Raji (cell line): ENCODE results near the gene CABCOCO1.

Experiments used
- POLR2A ChIP-seq: IDR thresholded peaks from 2 replicates; pipeline ENCODE4 v1.6.1; 2011; ENCODE audit warnings: low read depth, low read length, control low read depth; ENCODE audit not compliant: insufficient read depth

The CABCOCO1 gene, protein sequence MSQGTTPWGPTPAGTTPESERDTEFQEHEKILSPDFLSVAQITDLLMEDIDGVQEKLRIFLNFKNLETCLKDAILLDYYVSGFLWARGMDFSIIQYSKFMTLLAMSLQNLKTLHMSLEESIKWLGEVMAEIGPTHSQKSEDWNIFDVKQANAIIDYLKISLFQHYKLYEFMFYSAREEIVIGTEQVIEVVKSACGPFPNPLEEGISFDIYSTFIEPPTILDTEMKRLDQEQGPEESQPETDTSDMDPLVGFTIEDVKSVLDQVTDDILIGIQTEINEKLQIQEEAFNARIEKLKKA

DNA sequence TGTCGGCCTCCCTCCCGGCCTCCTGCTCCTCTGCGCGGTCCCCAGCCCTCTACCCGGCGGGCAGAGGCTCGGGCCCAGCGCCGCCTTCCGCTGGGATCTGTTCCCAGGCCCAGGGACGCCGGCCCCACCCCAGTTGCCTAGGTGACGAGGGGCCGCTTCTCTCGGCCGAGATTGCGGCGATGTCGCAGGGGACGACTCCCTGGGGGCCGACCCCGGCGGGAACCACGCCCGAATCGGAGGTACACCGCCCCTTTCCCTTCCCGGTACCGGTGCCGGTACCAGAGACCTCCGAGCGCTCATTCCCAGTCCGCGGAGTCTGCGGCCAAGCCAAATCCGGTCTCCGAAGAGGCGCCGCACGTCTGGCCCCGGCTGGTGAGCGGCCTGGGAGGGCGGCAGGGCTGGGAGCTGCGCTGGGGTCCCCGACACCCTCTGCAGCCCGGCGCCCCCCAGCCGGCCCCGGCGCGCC lies at the start of gene CABCOCO1:
CABCOCO1 (plus strand) TSS at position 136 of the 466 bp plus-strand sequence; CDS start at position 180, 44 bp downstream.
- TF ChIP-seq POLR2A: no peak

DNA sequence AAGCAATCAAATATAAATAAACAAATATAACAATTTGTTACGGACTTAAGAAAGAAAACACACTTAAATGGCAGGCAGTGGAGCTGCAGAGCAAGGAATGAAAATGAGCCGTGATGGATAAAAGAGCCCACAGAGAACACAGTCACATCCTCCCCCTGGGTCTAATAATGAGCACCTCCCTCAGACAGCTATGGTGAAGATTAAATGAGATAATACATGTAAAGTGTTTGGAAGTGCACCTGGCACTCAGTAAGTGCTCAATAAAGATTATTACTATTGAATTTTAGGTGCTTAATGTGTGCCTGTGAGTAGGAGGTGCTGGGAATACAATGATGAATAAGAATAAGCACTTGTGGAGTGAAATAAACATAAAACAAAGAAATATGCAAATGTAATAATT lies 49.1 kb upstream of the CABCOCO1 start:
- TF ChIP-seq POLR2A: no peak

DNA sequence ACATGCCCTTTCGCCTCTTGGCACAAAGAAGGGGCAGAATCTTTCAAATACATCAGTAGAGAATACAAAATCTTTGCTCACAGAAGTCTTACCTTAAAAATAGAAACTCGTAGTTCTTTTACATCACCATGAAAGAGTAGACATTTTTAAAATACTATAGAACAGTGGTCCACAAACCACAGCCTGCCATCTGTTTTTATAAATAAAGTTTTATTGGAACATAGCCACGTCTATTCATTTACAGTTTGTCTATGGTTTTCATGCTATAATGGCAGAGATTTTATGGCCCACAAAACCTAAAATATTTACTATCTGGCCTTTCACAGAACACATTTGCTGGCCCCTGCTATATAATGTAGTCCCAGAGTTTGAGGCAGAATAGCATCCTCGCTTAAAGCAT lies 46.1 kb upstream of the CABCOCO1 start:
- TF ChIP-seq POLR2A: no peak

DNA sequence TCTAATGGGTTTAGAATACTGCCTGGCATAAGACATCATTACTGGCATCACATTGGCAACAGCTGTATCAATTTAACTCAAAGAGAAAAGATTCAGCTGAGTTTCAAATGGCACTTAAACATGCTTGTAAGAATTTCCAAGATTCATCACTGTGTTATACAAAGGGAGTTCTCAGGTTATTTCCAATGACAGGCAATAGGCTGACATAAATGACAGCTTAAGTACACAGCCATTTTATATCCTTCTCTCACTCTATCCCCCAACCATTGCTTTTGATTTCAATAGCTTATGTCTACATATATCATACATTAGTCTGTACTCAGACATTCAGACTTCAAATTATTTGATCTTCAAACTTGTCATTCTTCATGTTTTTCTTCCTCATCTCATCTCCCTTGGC lies 45.5 kb upstream of the CABCOCO1 start:
- no peak for TF ChIP-seq POLR2A

DNA sequence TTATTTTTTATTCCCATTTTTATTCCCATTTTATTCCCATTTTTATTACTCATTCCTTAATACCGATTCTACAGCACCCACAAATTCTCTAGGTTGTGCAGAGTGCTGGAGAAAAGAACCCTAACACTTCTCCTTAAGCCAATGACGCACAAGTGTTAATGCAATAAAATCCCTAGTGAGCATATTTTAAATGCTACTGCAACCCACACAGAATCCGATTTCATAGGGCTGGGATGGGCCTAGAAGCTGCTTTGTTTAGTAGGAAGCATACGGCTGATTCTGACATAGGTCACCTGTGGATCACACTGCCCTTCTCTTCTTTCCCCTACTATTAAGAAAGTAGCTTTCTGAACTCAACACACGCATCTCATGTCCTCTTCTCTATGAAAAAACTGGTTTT lies 45.1 kb upstream of the CABCOCO1 start:
- TF ChIP-seq POLR2A: no peak

DNA sequence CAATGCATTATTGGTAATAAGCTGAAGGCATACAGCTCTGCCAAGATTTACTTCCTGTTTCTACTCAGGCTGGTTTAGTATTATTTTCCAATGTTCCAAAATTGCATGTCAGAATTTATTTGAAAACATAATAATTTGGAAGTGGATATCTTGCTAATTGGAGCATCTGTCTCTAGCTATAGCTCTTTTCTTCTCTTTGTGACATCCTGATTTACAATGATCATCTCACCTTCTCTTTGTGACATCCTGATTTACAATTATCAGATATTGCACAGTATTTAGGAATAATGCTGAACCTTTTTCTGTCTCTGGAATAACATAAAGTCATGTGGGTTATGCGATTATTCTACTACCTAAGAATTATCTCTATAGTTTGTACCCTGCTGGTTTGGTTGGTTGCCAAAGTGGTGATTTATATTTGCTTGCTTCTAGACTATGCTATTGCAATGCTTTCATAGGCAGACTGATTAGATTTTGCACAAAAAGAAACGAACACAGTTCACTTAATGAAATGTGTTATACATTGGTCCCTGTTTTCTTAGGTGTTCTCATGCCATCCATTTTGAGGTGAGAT lies 44.3 kb upstream of the CABCOCO1 start:
- TF ChIP-seq POLR2A: no peak

DNA sequence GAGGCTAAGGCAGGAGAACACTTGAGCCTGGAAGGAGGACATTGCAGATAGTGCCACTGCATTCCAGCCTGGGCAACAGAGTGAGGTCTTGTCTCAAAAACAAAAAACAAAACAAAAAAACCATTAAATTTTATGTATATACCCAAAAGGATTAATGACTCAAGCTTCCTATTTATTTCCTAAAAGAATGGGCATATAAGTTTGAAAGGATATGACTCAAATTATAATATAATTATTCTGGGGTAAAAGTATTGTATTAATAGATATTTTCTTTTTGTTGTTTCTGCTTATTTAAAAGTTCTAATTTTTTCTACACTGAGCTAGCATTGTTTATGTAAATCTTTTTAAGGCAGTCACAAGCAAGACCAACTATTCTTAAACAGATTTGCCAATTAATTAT lies 42.2 kb upstream of the CABCOCO1 start:
- no peak for TF ChIP-seq POLR2A

DNA sequence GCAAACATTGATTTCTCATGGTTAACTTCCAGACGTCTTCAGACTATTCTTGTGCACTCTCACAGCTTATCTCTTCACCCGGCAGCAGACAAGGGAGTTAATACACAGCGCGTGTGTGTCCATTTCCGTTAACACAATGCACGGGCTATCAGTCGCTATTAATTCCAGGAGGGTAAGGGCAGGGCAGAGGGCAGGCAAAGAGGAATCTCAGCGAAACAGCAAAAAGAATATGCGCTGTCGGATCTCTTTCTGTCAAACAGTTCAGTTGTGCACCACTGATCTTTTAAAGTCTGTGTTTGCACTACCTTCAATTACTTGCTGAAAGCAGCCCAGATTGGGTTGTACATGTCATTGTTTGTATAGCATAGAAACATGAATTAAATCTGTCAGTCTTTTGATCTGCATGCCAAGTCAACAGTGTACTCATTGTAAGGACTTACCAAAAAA lies 41.1 kb upstream of the CABCOCO1 start:
- TF ChIP-seq POLR2A: no peak

DNA sequence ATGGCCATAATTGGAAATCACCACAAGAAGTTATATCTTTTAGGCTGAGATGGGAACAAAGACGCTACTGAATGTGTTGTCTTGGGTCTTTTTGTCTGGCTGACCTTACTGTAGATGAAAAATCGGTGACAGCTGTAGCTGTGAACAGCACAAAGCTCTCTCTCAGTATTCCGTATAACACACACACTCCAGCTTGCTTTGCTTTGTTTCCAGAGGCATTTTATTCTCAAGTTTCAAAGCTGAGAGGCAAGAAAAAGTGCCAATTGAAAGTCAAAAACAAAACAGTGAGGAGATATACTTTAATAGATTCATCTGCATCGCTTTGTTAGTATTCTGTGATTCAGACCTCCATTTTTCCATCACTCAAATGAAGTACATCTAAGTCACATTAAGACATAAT lies 39.6 kb upstream of the CABCOCO1 start:
- TF ChIP-seq POLR2A: no peak

DNA sequence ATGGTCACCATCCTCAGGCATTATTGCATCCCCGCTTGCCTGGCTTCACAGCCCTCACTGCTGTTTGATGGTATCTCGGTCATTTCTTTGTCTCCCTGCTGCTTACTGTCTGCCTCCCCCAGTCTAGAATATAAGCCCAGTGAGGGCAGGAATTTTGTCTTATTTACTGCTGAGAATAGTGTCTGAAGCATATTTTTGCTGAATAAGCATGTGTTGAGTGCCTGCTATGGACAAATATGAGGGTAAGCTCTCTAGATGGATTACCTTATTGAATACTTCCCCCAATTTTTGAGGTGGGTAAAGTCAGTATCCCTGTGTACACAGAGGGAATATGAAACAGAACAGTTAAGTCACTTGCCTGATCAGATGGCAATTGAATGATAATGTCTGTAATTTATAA lies 36.5 kb upstream of the CABCOCO1 start:
- no peak for TF ChIP-seq POLR2A

DNA sequence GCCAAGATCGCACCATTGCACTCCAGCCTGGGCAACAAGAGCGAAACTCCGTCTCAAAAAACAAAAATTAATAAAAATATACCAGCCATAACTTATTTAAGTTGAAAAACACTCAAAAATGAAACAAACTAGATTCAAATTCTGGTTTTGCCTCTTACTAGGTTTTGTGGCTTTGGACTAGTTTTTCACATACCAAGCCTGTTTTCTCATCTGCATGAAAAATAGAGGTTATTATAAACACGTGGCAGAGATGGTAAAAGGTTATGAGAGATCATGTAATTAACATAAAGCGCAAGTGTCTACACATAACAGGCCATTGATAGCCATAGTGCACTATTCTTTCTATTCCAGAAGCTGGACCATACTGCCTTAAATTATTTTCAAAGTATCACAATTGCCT lies 35.5 kb upstream of the CABCOCO1 start:
- TF ChIP-seq POLR2A: no peak

DNA sequence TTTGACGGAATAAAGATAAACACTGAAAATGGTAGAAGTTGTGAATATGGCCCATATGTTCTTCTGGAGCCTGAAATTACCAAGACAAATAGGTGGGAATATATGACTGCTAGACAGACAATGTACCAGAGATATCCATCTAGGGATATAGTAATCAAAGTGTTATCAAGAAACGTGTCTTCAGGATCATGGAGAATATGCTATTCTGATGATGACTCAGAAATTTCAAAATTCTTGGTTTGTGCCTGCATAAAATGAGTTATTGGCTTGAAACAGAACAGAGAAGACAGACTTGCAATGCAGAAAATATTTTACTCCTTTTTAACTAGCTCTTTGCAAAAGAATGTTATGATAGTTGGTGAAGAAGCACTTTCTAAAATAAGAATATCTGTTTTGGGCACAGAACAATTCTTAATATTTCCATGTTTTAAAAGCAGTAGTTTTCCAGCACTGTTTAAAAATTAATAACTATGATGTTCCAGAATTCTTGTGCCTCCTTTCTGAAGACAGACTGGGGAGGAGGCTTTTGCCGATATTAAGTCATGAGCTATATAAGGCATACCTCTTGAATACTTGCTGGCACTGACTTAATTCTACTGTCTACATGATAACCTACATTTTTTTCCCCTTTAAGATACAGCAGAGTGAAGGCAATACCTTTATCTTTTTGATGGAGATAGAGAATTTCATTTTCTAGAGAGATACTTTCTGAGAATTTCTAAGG lies 34.4 kb upstream of the CABCOCO1 start:
- no peak for TF ChIP-seq POLR2A

DNA sequence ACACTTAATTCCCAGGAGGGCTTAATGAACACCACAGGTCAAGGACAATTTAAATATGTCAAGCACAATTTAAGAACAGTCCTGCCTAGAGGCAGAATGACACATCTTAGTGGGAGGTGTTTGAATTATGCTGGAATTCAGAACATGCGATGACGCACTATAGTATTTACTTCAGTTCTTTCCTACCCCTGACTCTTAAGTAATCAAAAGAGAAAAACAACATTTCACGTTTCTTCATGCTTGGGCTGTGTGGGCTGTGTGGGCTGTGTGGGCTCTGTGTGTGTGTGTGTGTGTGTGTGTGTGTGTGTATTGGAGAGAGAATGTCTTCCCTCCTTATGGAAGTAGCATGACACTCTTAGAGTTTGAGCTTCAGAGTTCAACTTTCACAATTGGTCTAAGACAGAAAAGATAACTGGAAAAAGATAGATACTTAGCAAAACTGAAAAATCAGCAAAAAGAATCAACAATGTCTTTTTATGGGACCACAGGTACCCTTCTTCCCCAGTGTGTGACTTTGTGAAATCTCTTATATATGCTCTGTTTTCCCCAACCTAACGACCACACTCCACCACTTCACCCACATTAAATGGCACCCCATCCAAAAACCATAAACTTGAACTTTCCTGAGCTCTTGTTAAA lies 33.7 kb upstream of the CABCOCO1 start:
- TF ChIP-seq POLR2A: no peak

DNA sequence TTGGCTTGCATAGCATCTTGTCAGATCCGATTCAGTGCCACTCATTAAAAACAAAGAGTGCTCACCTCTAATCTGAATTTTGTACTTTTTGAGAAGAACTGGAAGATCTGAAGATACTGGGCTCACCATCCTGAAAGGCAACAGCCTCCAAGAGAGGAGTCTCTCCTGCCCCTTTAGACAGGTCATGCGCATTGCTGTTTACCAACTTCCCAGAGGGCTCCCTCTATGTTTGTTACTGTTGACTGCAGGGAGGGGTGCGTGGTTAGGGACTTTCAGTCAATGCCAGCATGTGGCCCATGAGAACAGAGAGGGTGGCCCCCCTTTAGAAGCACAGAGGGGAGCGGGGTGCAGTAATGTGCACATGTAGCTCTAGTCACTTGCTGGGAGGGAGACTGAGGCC lies 33.2 kb upstream of the CABCOCO1 start:
- TF ChIP-seq POLR2A: no peak

DNA sequence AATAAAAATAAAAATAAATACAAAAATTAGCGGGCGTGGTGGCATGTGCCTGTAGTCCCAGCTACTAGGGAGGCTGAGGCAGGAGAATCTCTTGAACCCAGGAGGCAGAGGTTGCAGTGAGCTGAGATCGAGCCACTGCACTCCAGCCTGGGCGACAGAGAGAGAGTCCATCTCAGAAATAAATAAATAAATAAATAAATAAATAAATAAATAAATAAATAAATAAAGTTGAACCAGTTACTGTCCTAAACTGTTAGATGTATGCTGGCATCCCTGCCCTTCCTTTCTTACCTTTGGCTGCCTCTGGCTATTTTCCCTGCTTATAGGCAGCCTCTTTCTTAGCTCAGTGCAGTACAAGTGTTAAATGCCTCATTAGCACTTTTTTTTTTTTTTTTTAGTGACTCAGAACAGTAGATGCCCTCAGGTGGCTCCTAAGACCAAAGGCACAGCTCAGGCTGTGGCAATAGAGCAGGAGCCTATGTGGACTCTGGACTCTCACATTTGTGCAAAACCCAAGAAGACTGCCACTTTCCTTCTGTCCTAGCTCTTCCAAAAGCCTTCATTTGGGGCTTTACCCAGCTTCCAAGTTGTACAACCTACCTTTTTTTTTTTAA lies 30.6 kb upstream of the CABCOCO1 start:
- no peak for TF ChIP-seq POLR2A
